DND-41 (cell line): ENCODE results near the gene NLGN1.

Experiments
- ATAC-seq: fragments of 200-7000 bp; cut with Tn5 transposase; 3 replicates; pipeline ENCODE4 v1.9.1; 2021; ENCODE audit warnings: low read depth; ENCODE audit not compliant: insufficient read depth
- DNase-seq: peaks from one replicate; pipeline ENCODE4 v3.0.0-alpha.2; 2020
- H2AFZ ChIP-seq: 2 replicates; pipeline ENCODE4 v1.6.0; 2012; ENCODE audit warnings: low read depth, low read length
- H3K27ac ChIP-seq: 2 replicates; pipeline ENCODE4 v1.5.1; 2012; ENCODE audit warnings: low read length, inconsistent platforms
- H3K27me3 ChIP-seq: fragments of 200-600 bp; sonication (generic); 2 replicates; pipeline ENCODE4 v1.6.0; 2012; ENCODE audit warnings: low read length, mild to moderate bottlenecking, inconsistent platforms; ENCODE audit not compliant: insufficient read depth, poor library complexity
- H3K36me3 ChIP-seq: 2 replicates; pipeline ENCODE4 v1.5.1; 2012; ENCODE audit warnings: low read length, inconsistent platforms; ENCODE audit not compliant: insufficient read depth
- H3K4me1 ChIP-seq: 2 replicates; pipeline ENCODE4 v1.5.1; 2012; ENCODE audit warnings: mild to moderate bottlenecking, low read length; ENCODE audit not compliant: insufficient read depth
- H3K4me2 ChIP-seq: 2 replicates; pipeline ENCODE4 v1.6.0; 2012; ENCODE audit warnings: mild to moderate bottlenecking, moderate library complexity, low read length, inconsistent platforms; ENCODE audit not compliant: insufficient read depth
- H3K4me3 ChIP-seq, 2 experiments: fragments of 200-600 bp in 1 of 2; shearing (Covaris generic) in 1 of 2; 2 replicates each; pipeline ENCODE4 v1.5.1; 2012 to 2016; ENCODE audit warnings: inconsistent platforms in 2 of 2, low read length in 2 of 2, mild to moderate bottlenecking in 2 of 2, low read depth in 1 of 2, moderate library complexity in 1 of 2
- H3K79me2 ChIP-seq: 2 replicates; pipeline ENCODE4 v1.6.0; 2012; ENCODE audit warnings: low read length, inconsistent platforms; ENCODE audit not compliant: insufficient read depth
- H3K9ac ChIP-seq: 2 replicates; pipeline ENCODE4 v1.6.0; 2012; ENCODE audit warnings: low read depth, mild to moderate bottlenecking, inconsistent platforms, low read length, moderate library complexity
- H3K9me3 ChIP-seq: 2 replicates; pipeline ENCODE4 v1.5.1; 2012; ENCODE audit warnings: low read length, moderate library complexity, mild to moderate bottlenecking, inconsistent platforms; ENCODE audit not compliant: insufficient read depth, severe bottlenecking
- H4K20me1 ChIP-seq: 2 replicates; pipeline ENCODE4 v1.6.0; 2012; ENCODE audit warnings: low read length; ENCODE audit not compliant: insufficient read depth
- CTCF ChIP-seq: IDR thresholded peaks from 2 replicates; pipeline ENCODE4 v1.5.1; 2012; ENCODE audit warnings: borderline replicate concordance, low read length, moderate library complexity, mild to moderate bottlenecking; ENCODE audit not compliant: poor library complexity, severe bottlenecking; ENCODE audit errors: extremely low read depth
- EZH2 ChIP-seq: IDR thresholded peaks from 3 replicates; pipeline ENCODE4 v1.6.1; 2012; ENCODE audit warnings: borderline replicate concordance, low read depth, mild to moderate bottlenecking, moderate library complexity, low read length, inconsistent platforms; ENCODE audit not compliant: severe bottlenecking

Gene NLGN1

GRCh38 chr3:174218016-174218415 lies 820.5 kb downstream of the NLGN1 start:
- no peak overlapping the region for H3K9ac ChIP-seq
- DNase-seq, result no peak
- H3K4me2 ChIP-seq, result no peak overlapping the region
- H3K79me2 ChIP-seq, result no peaks in the 10 kb centered on the region
- H3K27ac ChIP-seq, result no peak overlapping the region
- ATAC-seq, result no peak
- no peaks in the 10 kb centered on the region for H3K9me3 ChIP-seq
- H3K27me3 ChIP-seq, result no peaks in the 10 kb centered on the region
- H3K36me3 ChIP-seq, result no peaks in the 10 kb centered on the region
- TF ChIP-seq EZH2 (no peak), CTCF (no peak)
- no peaks in the 10 kb centered on the region for H4K20me1 ChIP-seq
- no peak overlapping the region for H3K4me3 ChIP-seq
- no peak overlapping the region for H2AFZ ChIP-seq
- peaks cover 2% of the 10 kb centered on the region; the same call in 1 of the 2 replicates for H3K4me1 ChIP-seq

GRCh38 chr3:174219738-174220137 lies 822.2 kb downstream of the NLGN1 start:
- Histone ChIP-seq H3K9me3 (no peaks in the 10 kb centered on the region), H3K79me2 (no peaks in the 10 kb centered on the region), H3K27ac (no peak overlapping the region), H3K4me2 (no peak overlapping the region), H3K4me1 (peaks cover 2% of the 10 kb centered on the region; the same call in 1 of the 2 replicates), H3K27me3 (no peaks in the 10 kb centered on the region), H2AFZ (no peak overlapping the region), H3K9ac (no peak overlapping the region), H3K4me3 (no peak overlapping the region), H3K36me3 (no peaks in the 10 kb centered on the region), H4K20me1 (no peaks in the 10 kb centered on the region)
- ATAC-seq (no peak), DNase-seq (no peak)
- TF ChIP-seq EZH2 (no peak), CTCF (no peak)

GRCh38 chr3:174220775-174221554 lies 823.4 kb downstream of the NLGN1 start:
- TF ChIP-seq EZH2 (no peak), CTCF (no peak)
- no peak for ATAC-seq
- Histone ChIP-seq H3K27ac (no peak overlapping the region), H3K4me3 (no peak overlapping the region), H3K79me2 (no peaks in the 10 kb centered on the region), H3K4me2 (no peak overlapping the region), H4K20me1 (no peaks in the 10 kb centered on the region), H3K36me3 (no peaks in the 10 kb centered on the region), H3K4me1 (peaks cover 2% of the 10 kb centered on the region; the same call in 1 of the 2 replicates), H3K9me3 (no peaks in the 10 kb centered on the region), H3K9ac (no peak overlapping the region), H3K27me3 (no peaks in the 10 kb centered on the region), H2AFZ (no peak overlapping the region)
- DNase-seq, result no peak

- no peaks in the 10 kb centered on the region for H3K79me2 ChIP-seq
- H3K9ac ChIP-seq, result no peak overlapping the region
- H2AFZ ChIP-seq, result no peak overlapping the region
- no peak for TF ChIP-seq EZH2
- TF ChIP-seq CTCF, result no peak
- H3K36me3 ChIP-seq, result no peaks in the 10 kb centered on the region
- H4K20me1 ChIP-seq, result no peaks in the 10 kb centered on the region
- H3K27me3 ChIP-seq, result no peaks in the 10 kb centered on the region
- no peak overlapping the region for H3K4me3 ChIP-seq
- no peak overlapping the region for H3K27ac ChIP-seq
- ATAC-seq (no peak), DNase-seq (no peak)
- H3K4me1 ChIP-seq, result no peaks in the 10 kb centered on the region
- H3K9me3 ChIP-seq, result no peaks in the 10 kb centered on the region
- no peak overlapping the region for H3K4me2 ChIP-seq
Measured at GRCh38 chr3:174223042-174223441, 825.5 kb downstream of the NLGN1 start.
